Mucosa of descending colon (tissue), 3 donors: ENCODE results near the gene HS3ST3A1. TPM values are rescaled to one million over a fixed set of nuclear protein-coding genes. Genes with fewer than 3 reads are reported as not detected.
"Not testable (repeated sequence)": the region's sequence is repeated elsewhere in the genome, so short reads cannot be mapped to it uniquely, and the experiment has no call there.

Source experiments
- ATAC-seq: fragments of 200-7000 bp; cut with Tn5 transposase; one replicate; pipeline ENCODE4 v1.9.1; 2020; ENCODE audit warnings: mild to moderate bottlenecking, moderate library complexity
- DNase-seq, 3 donors: peaks; one replicate each; pipeline ENCODE4 v3.0.0-alpha.2; 2020
- H3K36me3 ChIP-seq: fragments of 200-600 bp; one replicate; pipeline ENCODE4 v1.8.0; 2021; ENCODE audit warnings: low read depth, mild to moderate bottlenecking
- H3K4me1 ChIP-seq: fragments of 200-600 bp; one replicate; pipeline ENCODE4 v1.8.0; 2021; ENCODE audit warnings: low read depth, mild to moderate bottlenecking
- H3K4me3 ChIP-seq: fragments of 200-600 bp; one replicate; pipeline ENCODE4 v1.8.0; 2021; ENCODE audit warnings: mild to moderate bottlenecking
- H3K9me3 ChIP-seq: fragments of 200-600 bp; one replicate; pipeline ENCODE4 v1.8.0; 2021; ENCODE audit warnings: mild to moderate bottlenecking
- intact Hi-C, 2 donors: fragments of 100-400 bp; cut with DNase I in 1 of 2; cut with micrococcal nuclease in 1 of 2; formaldehyde crosslinking; loops; one replicate each; pipeline versions ENCODE4 v1.11.0 to v1.11.1; 2022; cut with DNase I, micrococcal nuclease
- total RNA-seq, 3 donors: library from RNA; stranded (reverse); fragmentation: NEBNext Ultra II Directional in 2 of 3; extraction: Animal tissue kit (Norgen Biotek cat#: 25700) in 2 of 3; gene quantifications; one replicate each; pipeline versions ENCODE4 v1.2.1 to v1.2.4, GENCODE V29; 2021 to 2023
- TF ChIP-seq, protein P1 (sequence below): fragments of 200-600 bp; IDR thresholded peaks from one replicate; pipeline ENCODE4 v1.8.0; 2022; ENCODE audit warnings: antibody characterized with exemption, mild to moderate bottlenecking
- donor health status: DM: no; HTN: no; CAD: no; lungs with moderate emphysema.
- donor health status: DM: no; HTN: no; CAD: no.
- donor health status: DM: no; HTN: yes; CAD: no.

The HS3ST3A1 gene
- total RNA-seq, 3 donors from 2014 or later: 0.65 to 1.2 TPM; not detected in 1

DNA sequence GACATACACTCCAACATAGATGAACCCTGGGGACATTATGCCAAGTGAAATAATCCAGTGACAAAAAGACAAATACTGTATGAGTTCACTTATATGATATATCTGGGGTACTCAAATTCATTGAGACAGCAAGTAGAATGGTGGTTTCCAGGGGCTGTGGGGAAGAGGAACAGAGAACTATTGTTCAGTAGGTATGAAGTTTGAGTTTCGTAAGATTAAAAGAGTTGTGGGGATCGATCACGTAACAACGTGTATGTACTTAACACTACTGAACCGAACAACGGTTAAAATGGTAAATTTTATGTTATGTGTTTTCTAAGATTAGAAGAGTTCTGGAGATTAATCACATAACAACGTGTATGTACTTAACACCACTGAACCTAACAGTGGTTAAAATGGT is 100.8 kb downstream of the HS3ST3A1 start:
- Histone ChIP-seq H3K9me3 (no peaks in the 10 kb centered on the region), H3K36me3 (no peaks in the 10 kb centered on the region), H3K4me1 (no peaks in the 10 kb centered on the region), H3K4me3 (no peak overlapping the region)
- TF ChIP-seq, protein P1, sequence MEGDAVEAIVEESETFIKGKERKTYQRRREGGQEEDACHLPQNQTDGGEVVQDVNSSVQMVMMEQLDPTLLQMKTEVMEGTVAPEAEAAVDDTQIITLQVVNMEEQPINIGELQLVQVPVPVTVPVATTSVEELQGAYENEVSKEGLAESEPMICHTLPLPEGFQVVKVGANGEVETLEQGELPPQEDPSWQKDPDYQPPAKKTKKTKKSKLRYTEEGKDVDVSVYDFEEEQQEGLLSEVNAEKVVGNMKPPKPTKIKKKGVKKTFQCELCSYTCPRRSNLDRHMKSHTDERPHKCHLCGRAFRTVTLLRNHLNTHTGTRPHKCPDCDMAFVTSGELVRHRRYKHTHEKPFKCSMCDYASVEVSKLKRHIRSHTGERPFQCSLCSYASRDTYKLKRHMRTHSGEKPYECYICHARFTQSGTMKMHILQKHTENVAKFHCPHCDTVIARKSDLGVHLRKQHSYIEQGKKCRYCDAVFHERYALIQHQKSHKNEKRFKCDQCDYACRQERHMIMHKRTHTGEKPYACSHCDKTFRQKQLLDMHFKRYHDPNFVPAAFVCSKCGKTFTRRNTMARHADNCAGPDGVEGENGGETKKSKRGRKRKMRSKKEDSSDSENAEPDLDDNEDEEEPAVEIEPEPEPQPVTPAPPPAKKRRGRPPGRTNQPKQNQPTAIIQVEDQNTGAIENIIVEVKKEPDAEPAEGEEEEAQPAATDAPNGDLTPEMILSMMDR: no peak
- ATAC-seq: no peak
- DNase-seq: no peak
- intact Hi-C loops: no loop called here

DNA sequence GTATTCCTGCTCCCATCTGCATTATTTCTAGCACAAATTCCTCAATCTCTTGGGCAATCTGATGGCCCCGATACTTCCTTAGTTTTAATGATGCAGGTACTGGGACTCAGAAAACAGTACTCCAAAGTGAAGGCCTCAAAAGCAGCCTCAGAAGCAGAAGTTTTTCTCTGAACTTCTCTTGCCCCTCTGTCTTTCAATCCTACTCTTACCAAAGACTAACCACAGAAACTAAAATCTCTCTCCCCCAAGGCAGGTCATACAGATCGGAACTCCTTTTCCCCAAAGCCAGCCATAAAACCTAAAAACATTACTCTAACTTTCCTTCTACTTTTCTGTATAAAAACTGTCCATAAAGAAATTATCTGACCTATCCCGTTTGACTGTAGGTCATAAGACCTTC is 103.5 kb downstream of the HS3ST3A1 start:
- Histone ChIP-seq H3K36me3 (no peaks in the 10 kb centered on the region), H3K4me3 (no peak overlapping the region), H3K4me1 (no peaks in the 10 kb centered on the region), H3K9me3 (no peaks in the 10 kb centered on the region)
- TF ChIP-seq, protein P1: no peak
- DNase-seq: no peak
- intact Hi-C loops: no loop called here
- no peak for ATAC-seq

DNA sequence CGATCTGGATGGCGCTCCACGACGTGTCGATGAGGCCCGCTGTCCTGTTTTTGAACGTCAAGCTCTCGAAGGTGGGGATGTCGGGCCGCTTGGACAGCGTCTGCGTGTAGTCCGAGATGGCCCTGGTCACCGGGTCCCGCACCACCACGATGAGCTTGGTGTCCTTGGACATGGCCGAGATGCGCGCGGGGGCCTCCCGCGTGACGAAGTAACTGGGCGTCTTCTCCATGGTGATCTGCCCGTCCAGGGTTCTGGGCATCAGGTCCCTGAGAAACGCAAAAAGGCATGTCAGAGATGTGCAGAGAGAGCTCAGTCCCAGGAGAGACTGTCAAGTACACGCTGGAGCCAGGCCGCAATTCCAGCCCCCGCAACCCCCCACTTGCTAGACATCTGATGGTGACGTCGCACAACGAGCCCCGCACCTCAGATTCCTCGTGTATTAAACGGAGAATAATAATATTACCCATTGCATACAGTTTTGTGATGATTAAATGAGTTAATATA is 105.1 kb downstream of the HS3ST3A1 start:
- H3K4me1 ChIP-seq, DNase-seq, H3K36me3 ChIP-seq, ATAC-seq, intact Hi-C loops, H3K9me3 ChIP-seq, H3K4me3 ChIP-seq: not testable (repeated sequence)

DNA sequence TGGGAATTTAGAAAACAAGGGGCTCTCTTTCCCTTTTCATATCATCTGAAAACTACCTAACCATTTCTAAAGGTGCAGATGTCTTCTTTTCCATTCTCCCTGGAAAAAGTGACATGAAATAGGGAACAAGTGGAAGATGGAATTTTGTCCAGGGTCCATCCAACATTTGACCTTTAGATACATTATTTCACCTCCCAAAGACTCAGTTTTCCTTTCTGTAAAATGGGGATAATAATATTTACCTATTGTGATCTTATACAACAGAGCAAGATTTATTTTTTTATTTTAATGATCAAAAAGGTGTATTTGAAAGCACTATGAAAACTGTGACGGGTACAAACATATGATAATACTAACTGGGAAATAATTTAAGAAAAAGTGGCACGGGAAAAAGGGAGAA is 106.3 kb downstream of the HS3ST3A1 start:
- ATAC-seq (no peak), DNase-seq (no peak)
- no peaks in the 10 kb centered on the region for H3K4me1 ChIP-seq
- intact Hi-C loops: no loop called here
- TF ChIP-seq, protein P1: no peak
- no peaks in the 10 kb centered on the region for H3K9me3 ChIP-seq
- H3K36me3 ChIP-seq: no peaks in the 10 kb centered on the region
- H3K4me3 ChIP-seq: no peak overlapping the region

DNA sequence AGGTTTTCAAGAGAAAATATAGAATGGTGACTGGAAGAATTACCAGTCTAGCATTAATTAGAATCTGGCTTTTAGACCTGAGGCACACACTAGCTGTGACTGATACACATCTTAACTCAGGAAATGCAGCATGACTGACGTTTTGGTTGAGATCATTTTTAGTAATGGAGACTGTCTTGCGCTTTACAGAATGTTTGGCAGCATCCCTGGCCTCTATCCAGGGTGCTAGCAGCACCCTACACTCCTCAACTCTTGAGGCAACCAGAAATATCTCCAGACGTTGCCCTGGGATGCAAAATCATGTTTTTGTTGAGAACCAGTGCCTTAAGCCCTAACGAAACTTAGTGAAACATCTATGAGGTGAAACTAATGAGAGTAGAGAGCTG is 109.0 kb downstream of the HS3ST3A1 start:
- ATAC-seq: no peak

DNA sequence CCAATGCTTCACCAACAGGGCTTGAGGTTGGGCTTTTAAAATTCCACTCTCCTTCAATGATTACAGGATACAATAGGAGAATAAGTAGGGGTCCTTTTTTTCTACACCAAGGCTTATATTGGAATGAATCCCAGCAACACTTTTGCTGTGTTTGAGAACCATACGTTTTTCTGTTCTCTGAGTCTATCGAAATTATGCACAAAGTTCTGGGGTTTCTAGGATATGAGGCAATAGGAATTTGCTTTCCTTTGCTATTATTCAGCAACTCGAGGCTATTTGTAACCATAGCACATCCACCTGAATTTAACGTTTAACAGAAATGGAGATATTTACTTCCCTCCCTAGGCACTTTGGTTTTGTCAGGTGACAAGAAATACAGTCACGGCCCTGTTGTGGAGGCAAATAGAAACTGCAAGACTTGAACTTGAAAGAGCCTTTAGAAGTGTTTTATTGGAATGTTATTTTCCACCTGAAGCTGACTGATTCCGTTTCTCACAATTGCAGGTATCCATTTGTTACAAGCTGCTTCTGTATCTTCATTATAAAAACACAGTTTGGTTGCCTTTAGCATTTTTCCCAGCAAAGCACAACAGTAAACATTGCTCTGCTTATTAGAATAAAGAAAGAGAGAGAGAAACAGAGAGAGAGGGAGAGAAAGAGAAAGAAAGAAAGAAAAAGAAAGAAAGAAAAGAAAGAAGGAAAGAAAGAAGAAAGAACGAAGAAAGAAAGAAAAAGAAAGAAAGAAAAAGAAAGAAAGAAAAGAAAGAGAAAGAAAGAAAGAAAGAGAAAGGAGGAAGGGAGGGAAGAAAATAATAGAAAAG is 109.6 kb downstream of the HS3ST3A1 start:
- intact Hi-C loops: no loop called here
- no peak for DNase-seq
- H3K4me3 ChIP-seq: no peak overlapping the region
- no peaks in the 10 kb centered on the region for H3K9me3 ChIP-seq
- ATAC-seq: no peak
- no peaks in the 10 kb centered on the region for H3K36me3 ChIP-seq
- H3K4me1 ChIP-seq: no peaks in the 10 kb centered on the region
- TF ChIP-seq, protein P1: no peak

More for the DNA sequence above, 109.0 kb downstream of the HS3ST3A1 start:
- TF ChIP-seq, protein P1: no peak
- intact Hi-C loops: no loop called here
- H3K4me3 ChIP-seq: no peak overlapping the region
- no peaks in the 10 kb centered on the region for H3K4me1 ChIP-seq
- H3K9me3 ChIP-seq: no peaks in the 10 kb centered on the region
- no peaks in the 10 kb centered on the region for H3K36me3 ChIP-seq
- DNase-seq: no peak
